OCI-LY3 (cell line): Measurements from ENCODE around the gene MACROD1.

Experiments
- CTCF ChIP-seq: fragments of 200-600, 300-600 bp; sonication (generic); IDR thresholded peaks from 2 replicates; pipeline ENCODE4 v1.5.1; 2014; ENCODE audit warnings: antibody characterized with exemption, low read length, low read depth
- EZH2phosphoT487 ChIP-seq: fragments of 200-600 bp; shearing (Covaris generic); IDR thresholded peaks from 2 replicates; pipeline ENCODE4 v1.6.1; 2018; ENCODE audit warnings: antibody characterized with exemption, mixed run types, low read depth

GRCh38 chr11:64000740-64001483 lies 165.0 kb downstream of the MACROD1 start:
- TF ChIP-seq CTCF (no peak; the same call in 1 of the 2 replicates), EZH2phosphoT487 (no peak)
